Mucosa of descending colon (tissue), 3 donors: Measurements from ENCODE around the gene SCYL1. TPM values are rescaled to one million over a fixed set of nuclear protein-coding genes. Genes with fewer than 3 reads are reported as not detected.

ENCODE experiments used
- ATAC-seq: fragments of 200-7000 bp; cut with Tn5 transposase; one replicate; pipeline ENCODE4 v1.9.1; 2020; ENCODE audit warnings: mild to moderate bottlenecking, moderate library complexity
- DNase-seq, 3 donors: peaks; one replicate each; pipeline ENCODE4 v3.0.0-alpha.2; 2020
- H3K36me3 ChIP-seq: fragments of 200-600 bp; one replicate; pipeline ENCODE4 v1.8.0; 2021; ENCODE audit warnings: low read depth, mild to moderate bottlenecking
- H3K4me1 ChIP-seq: fragments of 200-600 bp; one replicate; pipeline ENCODE4 v1.8.0; 2021; ENCODE audit warnings: low read depth, mild to moderate bottlenecking
- H3K4me3 ChIP-seq: fragments of 200-600 bp; one replicate; pipeline ENCODE4 v1.8.0; 2021; ENCODE audit warnings: mild to moderate bottlenecking
- H3K9me3 ChIP-seq: fragments of 200-600 bp; one replicate; pipeline ENCODE4 v1.8.0; 2021; ENCODE audit warnings: mild to moderate bottlenecking
- intact Hi-C, 2 donors: fragments of 100-400 bp; cut with DNase I in 1 of 2; cut with micrococcal nuclease in 1 of 2; formaldehyde crosslinking; loops; one replicate each; pipeline versions ENCODE4 v1.11.0 to v1.11.1; 2022; cut with DNase I, micrococcal nuclease
- total RNA-seq, 3 donors: library from RNA; stranded (reverse); fragmentation: NEBNext Ultra II Directional in 2 of 3; extraction: Animal tissue kit (Norgen Biotek cat#: 25700) in 2 of 3; gene quantifications; one replicate each; pipeline versions ENCODE4 v1.2.1 to v1.2.4, GENCODE V29; 2021 to 2023
- TF ChIP-seq, protein P1 (sequence below): fragments of 200-600 bp; IDR thresholded peaks from one replicate; pipeline ENCODE4 v1.8.0; 2022; ENCODE audit warnings: antibody characterized with exemption, mild to moderate bottlenecking
- donor health status: DM: no; HTN: no; CAD: no; lungs with moderate emphysema.
- donor health status: DM: no; HTN: no; CAD: no.
- donor health status: DM: no; HTN: yes; CAD: no.

SCYL1 gene
- total RNA-seq, 3 donors from 2014 or later = 60.1 to 77.4 (median 60.3) TPM

- intact Hi-C loops = no loop called here
- ATAC-seq = no peak
- Histone ChIP-seq H3K4me1 (peaks cover 34% of the 10 kb centered on the region), H3K36me3 (no peaks in the 10 kb centered on the region), H3K9me3 (no peaks in the 10 kb centered on the region), H3K4me3 (no peak overlapping the region)
- DNase-seq = peak in 1 of 3 donors; percentile 10
- TF ChIP-seq, protein P1, sequence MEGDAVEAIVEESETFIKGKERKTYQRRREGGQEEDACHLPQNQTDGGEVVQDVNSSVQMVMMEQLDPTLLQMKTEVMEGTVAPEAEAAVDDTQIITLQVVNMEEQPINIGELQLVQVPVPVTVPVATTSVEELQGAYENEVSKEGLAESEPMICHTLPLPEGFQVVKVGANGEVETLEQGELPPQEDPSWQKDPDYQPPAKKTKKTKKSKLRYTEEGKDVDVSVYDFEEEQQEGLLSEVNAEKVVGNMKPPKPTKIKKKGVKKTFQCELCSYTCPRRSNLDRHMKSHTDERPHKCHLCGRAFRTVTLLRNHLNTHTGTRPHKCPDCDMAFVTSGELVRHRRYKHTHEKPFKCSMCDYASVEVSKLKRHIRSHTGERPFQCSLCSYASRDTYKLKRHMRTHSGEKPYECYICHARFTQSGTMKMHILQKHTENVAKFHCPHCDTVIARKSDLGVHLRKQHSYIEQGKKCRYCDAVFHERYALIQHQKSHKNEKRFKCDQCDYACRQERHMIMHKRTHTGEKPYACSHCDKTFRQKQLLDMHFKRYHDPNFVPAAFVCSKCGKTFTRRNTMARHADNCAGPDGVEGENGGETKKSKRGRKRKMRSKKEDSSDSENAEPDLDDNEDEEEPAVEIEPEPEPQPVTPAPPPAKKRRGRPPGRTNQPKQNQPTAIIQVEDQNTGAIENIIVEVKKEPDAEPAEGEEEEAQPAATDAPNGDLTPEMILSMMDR = no peak
Observed at GRCh38 chr11:65579291-65579690, 54.4 kb downstream of the SCYL1 start.

DNA sequence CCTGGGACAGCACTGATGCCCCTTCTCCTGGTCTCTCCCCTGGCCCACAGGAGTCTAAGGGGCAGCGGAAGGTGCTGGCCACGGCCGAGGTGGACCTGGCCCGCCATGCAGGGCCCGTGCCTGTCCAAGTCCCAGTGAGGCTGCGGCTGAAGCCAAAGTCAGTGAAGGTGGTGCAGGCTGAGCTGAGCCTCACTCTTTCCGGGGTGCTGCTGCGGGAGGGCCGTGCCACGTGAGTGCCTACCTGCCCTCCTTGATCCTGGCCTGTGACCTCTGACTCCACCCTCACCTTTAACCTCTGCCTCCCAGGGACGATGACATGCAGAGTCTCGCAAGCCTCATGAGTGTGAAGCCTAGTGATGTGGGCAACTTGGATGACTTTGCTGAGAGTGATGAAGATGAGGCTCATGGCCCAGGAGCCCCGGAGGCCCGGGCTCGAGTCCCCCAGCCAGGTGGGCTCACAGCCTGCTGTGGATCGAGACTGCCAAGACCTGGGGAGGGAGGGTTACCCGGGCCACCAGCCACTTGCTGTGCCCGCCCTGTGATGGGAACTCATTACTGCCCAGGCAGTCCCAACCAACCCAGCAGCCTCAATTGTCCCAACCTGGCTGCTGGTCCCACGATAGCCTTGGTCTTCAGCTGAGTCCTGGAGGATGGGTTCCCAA lies 55.3 kb downstream of the SCYL1 start:
- ATAC-seq (no peak), DNase-seq (peak in 1 of 3 donors; percentile 12)
- Histone ChIP-seq H3K36me3 (no peaks in the 10 kb centered on the region), H3K4me3 (no peak overlapping the region), H3K4me1 (peaks cover 27% of the 10 kb centered on the region), H3K9me3 (no peaks in the 10 kb centered on the region)
- TF ChIP-seq, protein P1 = no peak
- intact Hi-C loops = no loop called here

DNA sequence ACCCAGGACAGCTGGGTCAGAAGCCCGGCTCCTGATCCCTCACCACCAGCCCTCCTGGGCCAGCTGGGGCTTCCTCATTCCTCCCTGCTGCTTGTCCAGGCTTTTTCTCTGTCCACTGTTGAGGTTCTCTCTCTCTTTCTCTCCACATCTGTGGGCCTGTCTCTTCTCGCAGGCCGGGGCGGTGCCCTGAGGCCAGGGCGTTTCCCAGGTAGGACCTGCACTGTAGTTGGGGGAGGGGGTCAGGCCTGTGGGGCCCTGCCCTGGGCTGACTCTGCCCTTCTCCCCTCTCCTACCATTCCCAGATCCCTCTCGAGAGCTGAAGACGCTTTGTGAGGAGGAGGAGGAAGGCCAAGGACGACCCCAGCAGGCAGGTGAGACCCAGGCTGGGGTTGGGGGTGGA lies 55.9 kb downstream of the SCYL1 start:
- peaks cover 25% of the 10 kb centered on the region for H3K4me1 ChIP-seq
- no peaks in the 10 kb centered on the region for H3K36me3 ChIP-seq
- H3K4me3 ChIP-seq = no peak overlapping the region
- intact Hi-C loops = no loop called here
- no peak for ATAC-seq
- no peaks in the 10 kb centered on the region for H3K9me3 ChIP-seq
- DNase-seq = no peak
- TF ChIP-seq, protein P1 = no peak

DNA sequence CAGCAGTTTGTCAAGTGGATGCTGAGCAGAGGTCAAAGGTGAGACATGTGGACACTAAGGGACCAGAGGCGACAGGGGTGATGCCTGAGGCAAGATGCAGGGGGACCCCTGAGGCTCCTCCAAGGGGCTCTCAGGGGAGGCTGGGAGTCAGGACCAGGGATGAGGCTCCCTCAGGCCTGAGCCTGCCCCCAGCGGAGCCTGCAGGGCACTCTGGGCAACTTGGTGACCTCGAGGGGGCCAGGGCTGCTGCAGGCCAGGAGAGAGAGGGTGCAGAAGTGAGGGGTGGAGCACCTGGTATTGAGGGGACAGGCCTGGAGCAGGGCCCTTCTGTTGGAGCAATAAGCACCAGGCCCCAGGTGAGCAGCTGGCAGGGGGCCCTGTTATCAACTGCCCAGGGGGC lies 57.0 kb downstream of the SCYL1 start:
- Histone ChIP-seq H3K4me3 (no peak overlapping the region), H3K36me3 (no peaks in the 10 kb centered on the region), H3K4me1 (peaks cover 21% of the 10 kb centered on the region), H3K9me3 (no peaks in the 10 kb centered on the region)
- DNase-seq (no peak), ATAC-seq (no peak)
- TF ChIP-seq, protein P1 = no peak
- intact Hi-C loops = no loop called here

- ATAC-seq (no peak), DNase-seq (no peak)
- no peaks in the 10 kb centered on the region for H3K36me3 ChIP-seq
- intact Hi-C loops = no loop called here
- H3K4me1 ChIP-seq = peaks cover 18% of the 10 kb centered on the region
- TF ChIP-seq, protein P1 = no peak
- H3K9me3 ChIP-seq = no peaks in the 10 kb centered on the region
- no peak overlapping the region for H3K4me3 ChIP-seq
Observed at GRCh38 chr11:65583589-65583988, 58.7 kb downstream of the SCYL1 start.

- intact Hi-C loops = no loop called here
- DNase-seq (no peak), ATAC-seq (no peak)
- peaks cover 15% of the 10 kb centered on the region for H3K4me1 ChIP-seq
- TF ChIP-seq, protein P1 = no peak
- no peaks in the 10 kb centered on the region for H3K9me3 ChIP-seq
- no peak overlapping the region for H3K4me3 ChIP-seq
- no peaks in the 10 kb centered on the region for H3K36me3 ChIP-seq
Observed at GRCh38 chr11:65584106-65584505, 59.2 kb downstream of the SCYL1 start.
